GF-D8 (cell line): ENCODE data around the gene DLL1.

ENCODE experiments used
- DNase-seq: peaks from one replicate; lab custom pipeline; 2025; lab: John Stamatoyannopoulos, UW

Gene DLL1

DNA sequence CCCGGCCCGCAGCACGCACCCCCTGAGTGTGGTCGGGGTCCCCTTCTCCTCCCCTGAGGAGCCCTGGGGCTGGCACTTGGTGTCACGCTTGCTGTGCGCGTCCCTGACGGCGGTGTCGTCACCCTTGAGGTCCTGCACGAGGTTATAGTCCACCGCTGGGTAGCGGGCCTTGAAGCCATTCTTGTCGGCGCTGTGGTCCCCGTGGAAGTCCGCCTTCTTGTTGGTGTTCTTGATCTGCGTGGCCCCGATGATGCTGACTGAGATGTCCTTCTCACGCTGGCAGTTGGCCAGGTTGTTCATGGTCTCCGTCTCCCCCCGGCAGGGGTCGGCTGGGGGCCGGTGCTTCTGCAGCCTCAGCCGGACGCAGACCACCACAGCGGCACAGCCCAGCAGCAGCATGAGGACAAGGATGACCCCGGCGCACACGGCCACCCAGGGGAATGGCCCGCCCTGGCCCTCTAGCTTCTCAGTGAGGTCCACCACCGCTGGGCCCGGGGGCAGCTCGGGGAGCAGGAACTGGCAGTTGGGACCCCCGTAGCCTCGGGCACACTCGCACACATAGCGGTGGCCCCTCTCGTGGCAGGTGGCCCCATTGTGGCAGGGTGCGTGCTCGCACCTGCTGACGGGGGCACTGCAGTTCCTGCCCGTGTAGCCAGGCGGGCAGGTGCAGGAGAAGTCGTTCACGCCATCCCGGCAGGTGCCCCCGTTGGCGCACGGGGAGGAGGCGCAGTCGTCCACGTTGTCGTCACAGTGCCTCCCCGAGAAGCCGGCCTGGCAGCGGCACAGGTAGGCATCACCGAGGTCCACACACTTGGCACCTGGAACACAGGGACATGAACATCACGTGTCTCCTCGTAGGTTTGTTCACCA lies 7.4 kb downstream of the DLL1 start:
- DNase-seq: no peak

DNA sequence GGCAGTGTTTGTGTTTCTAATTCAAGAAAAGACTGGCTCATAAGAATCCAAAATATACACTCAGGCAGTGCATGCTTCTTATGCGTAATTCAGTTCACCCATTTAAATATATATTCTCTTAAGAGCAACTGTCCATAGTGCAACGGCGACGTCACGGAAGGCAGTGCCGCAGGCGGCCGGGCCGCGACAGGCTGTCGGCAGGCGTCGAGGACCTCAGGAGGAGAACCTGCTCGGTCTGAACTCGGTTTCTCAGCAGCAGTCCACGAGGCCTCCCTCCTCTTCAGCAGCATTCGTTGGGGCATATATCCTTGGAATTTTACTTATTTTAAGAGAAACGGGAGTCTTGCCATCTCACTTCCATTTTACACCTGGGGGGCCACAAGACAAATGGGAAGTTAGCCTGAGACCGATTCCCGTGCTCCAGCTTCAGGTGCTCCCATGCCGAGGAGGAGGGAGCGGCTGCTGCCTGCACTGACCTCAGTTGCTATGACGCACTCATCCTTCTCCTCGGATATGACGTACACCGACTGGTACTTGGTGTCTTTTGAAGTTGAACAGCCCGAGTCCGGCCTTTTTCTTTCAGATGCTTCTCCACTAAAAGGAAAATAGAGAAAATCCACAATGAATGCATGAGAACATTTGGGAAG lies 8.2 kb downstream of the DLL1 start:
- DNase-seq: no peak

DNA sequence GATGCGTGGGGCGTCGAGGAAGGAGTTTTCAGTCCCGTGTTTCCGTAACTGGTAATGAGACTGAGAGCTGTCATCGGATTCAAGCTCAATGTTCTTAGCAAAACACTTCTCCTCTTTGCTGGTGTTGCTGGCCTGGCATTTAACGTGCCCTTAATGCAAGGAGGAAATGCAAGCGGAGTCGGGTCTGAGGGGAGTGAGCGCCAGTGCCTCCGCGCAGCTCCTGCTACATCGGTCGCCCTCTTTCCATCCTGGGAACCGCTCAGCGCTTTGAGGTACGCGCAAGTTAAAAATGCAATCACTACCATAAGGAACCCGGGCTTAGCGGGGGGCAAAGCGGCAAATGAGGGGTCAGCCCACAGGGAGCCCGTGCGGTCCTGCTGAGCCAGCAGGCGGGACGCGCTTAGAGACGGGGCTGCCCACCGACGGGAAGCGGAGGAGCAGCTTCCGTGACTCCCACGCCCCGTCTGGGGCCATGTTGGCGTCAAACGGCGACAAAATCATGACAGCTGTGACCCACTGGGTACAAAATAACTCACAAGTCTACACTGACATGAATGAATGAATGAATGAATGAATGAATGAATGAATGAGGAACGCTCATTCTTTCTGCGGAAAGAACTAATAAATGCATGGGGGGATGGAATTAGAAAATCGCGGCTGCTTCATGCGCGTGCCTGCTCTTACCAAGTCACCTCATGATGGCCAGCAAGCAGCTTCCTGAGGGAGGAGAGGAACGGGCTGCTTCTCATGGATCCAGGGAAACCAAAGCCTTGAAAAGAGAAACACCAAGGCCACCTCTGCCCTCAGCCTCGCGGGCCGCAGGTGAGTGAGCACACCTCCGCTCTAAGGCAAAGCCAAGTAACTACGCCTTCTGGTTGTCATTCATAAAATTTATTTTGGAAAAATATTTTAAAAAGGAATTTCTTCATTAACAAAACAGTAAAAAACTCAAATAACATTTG lies 9.3 kb downstream of the DLL1 start:
- no peak for DNase-seq

DNA sequence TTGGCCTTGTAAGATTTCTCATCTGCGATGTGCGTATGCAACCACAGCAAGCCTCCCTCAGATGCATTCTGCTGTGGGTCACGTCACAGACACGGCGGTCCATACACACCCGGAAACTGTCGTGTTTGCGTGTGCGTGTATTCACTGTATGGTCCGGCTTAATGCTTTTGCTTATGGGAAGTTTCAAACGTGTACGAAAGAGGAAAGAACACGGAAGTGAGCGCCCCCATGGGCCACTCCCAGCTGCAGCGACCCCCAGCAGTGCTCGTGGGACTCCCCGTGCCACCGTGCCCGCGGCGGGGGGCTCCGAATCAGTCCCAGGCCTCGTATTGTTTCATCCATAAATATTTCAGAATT lies 10.2 kb downstream of the DLL1 start:
- no peak for DNase-seq

DNA sequence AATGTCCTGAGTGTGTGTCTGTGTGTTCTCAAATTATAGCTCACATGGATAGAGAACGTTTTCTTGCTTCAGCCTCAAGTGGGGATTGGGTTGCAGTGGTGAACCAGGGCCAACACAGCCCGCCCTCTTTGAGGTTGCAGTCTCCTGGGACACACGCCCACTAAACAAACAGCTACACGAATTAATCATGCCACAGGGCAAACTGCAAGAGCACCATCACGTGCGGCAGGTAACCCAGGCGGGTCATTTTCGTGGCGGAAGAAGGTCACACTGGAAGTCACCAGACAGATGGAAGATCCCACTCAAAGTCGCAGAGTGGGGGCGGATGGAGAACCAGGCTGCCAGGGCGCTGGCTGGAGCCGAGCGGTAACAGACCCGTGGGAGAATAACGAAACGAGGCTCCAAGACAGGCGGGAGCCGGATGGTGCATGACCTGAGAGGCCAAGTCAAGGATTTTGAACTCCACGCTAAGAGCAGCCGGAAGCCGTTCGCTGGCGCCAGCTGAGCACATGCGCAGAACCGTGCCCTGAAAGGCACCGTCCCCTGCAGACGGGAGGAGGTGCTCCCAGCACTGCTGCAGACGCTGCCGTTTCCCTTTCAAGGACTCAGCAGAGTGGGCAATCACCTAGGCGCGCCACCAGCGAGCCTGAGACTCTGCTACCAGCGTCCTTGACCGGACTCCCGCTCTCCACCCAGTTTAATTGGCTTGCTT lies 10.7 kb downstream of the DLL1 start:
- DNase-seq: no peak

DNA sequence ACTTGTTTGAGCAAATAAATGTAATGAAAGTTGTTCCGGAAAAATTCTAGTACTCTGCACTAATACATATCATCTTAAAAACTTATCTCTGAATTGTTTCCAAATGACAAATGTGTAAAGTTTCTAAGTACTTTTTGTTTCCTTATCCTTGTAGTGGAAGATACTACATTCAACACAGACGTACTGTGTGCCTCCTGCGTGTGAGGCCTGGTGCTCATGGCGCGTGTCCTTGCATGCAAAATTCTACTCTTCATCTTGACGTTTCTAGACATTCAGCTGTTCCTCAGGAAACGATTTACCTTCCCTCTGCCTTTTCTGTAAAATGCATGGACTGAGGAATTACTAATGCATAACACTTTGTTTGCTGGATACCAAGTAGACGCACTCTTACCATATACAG lies 11.5 kb downstream of the DLL1 start:
- DNase-seq: no peak

DNA sequence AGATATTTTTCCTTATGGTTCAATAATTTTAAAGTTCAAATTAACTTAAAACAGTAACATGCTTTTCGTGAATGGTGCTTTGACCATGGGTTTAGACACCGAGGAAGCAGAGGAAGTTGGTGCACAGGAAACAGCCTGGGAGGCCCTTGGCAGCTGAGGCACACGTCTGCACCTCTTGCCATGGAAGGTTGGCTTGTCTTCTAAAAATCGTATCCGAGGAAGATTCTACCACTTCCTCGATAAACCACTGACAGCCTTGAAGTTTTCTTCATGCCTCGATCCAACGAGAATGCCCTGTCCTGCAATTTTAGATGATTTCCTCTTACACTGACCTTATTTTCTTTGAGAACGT lies 12.2 kb downstream of the DLL1 start:
- DNase-seq: peak; percentile 51

DNA sequence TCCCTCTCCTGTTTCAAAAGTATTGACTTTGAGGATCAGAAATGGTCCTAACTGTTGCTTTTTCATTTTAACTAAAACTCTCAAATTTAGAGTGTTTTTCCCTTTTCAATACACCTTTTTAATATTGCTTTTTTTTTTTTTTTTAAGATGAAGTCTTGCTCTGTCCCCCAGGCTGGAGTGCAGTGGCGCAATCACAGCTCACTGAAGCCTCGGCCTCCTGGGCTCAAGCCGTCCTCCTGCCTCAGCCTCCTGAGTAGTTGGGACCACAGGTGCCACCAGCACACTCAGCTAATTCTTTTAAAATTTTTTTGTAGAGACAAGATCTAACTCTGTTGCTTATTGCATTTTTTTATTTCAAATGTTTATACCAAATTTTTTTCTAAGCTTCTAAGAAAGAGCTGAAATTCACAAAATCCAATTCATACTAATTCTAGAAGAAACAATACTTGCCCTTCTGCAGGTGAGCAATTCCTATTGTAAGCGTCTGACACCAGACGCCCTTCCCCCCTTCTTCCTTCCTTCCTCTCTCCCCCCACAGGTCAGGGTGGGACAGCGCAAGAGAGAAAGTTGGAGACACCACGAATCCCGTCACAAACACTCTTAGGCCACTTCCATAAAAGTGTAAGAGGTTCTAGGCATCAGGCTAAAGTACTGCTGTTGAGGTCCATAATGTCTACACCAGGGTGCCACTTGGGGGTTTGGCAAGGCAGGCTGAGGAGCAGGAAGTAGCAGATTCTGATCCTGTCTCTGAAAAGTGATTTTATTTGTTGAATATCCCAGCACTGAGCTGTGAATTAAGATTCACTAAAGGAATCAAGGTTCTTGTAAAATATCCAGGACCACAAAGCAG lies 12.8 kb downstream of the DLL1 start:
- no peak for DNase-seq

DNA sequence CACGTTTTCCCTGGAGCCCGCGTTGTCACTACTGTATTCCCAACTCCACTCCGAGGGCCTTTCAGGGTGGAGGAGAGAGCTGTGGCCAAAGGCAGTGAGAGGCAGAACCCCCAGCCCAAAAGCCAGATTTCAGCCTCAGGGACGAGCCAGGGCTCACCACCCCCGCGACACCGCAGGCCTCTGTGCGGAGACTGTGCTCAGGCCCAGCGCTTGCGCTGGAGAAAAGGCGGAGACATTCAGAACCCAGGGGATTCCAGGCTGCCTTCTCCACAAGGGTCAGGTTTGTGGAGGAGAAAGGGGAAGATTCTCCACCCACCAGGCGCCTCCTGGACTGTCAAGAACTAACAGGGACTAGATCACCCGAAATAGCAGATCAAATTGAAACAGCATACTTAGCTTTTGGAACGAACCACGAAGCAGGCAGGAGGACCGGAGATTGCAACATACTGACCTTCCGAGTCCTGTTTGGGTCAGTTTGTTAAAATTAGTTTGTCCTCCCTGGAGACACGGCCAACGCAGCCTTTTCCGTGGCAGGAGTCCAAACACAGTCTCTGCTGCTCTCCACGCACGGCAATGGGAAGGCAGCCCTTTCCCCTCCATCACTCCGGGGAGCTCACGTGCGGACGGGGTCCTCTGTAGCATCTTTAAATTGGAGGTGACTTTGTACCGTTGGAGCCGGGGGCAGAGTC lies 14.4 kb downstream of the DLL1 start:
- no peak for DNase-seq

DNA sequence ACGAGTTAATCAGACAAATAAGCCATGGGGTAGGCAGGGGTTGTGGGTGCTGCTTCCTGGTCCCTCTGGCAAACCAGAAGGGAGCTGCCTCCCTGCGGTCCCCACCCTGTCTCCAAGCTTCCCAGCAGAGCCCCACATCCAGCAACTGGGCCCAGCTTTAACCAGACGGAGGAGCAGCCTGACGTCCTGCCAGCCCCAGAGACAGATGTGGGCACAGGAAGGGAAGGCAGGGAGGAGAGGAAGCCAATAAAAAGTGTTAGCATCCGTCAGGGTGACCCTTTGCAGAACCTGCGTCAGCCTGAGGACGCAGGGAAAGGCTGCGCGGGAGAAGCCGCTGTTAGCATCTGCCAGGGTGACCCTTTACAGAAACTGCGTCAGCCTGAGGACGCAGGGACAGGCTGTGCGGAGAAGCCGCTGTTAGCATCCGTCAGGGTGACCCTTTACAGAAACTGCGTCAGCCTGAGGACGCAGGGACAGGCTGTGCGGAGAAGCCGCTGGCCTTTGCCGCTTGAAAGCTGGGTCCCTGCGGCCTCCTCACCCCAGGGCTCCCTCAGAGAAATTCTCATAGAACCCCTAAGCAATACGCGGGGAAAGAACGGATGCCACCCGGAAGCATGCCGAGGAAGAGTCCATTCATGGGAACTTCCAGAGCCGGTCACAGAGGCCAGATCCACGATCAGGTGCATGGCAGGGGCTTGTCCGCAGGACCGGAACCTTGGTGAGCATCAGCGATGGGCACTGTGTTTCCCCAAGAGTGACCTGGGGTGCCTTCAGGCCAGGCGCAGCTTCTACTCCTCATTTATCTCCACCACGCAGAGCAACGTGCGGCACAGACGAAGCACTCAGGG lies 15.9 kb downstream of the DLL1 start:
- DNase-seq: no peak

DNA sequence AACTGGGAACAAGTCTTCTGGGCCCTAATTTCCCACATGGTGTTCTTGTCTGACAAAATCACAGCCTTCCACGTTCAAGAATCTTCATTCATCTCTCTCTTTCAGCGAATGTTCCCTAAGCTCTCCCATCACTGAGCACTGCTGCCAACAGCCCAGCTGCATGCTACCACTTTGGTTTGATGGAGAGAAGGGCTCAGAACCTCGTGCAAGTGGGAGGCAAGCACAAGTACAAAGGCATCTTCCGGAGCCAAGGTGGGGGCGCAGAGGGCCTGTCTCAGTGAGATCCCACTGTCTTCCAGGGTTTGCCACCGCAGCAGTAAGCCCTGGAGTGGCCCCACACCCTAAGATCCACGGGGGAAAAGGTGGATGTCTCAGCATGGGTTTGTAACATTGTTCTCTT lies 17.2 kb downstream of the DLL1 start:
- no peak for DNase-seq

DNA sequence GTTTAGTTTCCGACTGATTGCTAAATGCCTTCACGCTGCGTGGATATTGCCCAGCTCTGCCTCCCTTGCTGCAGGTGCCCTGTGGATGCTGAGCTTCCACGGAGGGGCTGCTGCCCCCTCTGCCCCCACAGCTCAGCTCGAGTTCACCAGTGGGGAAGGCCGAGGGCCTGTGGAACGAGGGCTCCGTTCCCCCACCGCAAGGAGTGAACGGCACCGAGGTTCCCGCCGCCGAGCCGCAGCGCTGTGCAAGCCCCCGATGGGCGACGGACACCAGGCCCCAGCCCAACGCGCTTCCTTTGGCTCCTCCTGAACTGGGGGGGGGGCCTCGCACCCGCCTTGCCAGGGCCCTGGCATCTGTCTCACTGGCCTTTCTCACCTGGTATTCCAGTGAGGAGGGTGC lies 17.7 kb downstream of the DLL1 start:
- no peak for DNase-seq

DNA sequence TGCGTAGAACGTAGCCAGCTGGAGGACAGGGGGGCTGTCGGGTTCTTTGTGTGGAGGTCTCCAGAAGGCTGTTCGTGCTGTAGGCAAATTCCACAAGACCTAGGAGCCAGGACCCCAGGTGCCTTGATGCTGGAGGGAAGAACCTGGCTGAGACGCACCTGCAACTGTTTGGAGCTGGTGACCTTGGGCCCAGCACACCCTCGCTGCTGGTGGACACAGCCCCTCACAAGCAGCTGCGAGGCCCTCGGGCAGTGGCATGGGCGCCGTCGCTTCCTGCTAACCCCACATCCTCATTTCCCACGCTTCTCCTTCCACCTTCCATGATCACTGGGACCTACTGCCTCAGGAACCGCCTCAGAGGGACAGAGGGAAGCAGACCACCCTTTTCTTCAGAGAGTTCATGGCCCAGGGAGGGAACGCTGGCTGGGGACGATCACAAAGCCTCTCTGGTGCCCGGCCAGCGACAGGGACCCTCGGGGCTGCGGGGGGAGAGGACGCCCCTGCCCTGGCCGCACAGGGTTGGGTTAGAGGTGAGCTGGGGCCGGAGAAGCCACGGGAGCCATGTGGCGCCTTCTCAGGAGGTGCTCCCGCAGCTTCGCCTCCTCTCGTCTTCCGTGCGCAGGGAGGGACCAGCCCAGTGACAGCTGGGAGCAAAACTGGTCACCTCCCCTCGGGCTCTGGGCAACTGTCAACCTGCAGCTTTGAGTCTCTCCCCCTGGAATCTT lies 18.4 kb downstream of the DLL1 start:
- DNase-seq: no peak

DNA sequence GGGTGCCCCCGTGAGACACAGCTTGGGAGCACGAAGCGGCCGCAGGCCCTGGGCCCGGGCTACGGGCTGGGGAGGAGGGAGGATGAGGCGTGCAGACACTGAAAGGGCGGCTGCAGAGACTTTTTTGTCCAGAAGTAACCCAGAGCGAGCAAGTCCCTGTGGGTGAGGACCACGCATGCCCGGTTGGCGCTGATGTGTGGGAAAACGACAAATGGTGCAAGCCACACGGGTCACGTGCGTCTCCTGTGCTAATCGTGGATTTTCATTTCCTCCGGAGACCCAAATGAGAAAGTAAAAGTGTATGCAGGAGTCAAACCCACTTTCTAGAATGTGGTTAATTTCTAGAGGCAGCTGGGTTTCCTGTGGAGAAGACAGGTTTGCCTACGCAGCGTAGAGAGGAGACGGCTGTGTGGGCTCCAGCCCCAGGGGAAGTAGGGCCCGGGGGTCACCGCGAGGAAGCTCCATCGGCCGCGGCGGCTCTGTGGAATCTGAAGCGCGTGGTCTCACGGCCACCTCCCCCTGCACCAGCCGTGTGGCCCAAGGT lies 19.0 kb downstream of the DLL1 start:
- DNase-seq: no peak

DNA sequence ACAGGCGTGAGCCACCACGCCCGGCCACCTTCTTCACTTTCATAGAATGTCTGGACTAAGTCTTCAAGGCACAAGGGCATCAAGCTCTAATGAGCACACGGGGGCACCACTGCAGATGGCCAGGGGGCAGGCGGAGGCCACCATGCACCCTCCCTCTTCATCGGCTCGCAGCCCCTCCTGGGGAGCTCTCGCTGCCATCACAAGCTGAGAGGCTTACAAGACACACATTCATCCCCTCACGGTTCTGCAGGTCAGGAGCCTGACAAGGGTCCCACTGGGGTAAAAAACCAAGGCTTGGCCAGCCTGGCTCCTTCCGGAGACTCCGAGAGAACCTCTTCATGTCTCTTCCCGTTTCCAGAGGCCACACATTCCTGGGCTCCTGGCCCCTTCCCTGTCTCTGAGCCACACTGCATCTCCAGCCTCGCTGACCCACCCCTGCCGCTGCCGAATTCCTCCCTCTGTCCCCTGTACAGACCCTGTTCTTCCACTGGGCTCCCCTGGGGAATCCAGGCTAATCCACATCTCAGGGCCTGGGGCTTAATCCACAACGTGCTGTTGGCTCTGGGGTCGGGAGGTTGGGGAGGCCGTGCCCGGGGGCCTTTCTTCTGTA lies 19.8 kb downstream of the DLL1 start:
- no peak for DNase-seq

DNA sequence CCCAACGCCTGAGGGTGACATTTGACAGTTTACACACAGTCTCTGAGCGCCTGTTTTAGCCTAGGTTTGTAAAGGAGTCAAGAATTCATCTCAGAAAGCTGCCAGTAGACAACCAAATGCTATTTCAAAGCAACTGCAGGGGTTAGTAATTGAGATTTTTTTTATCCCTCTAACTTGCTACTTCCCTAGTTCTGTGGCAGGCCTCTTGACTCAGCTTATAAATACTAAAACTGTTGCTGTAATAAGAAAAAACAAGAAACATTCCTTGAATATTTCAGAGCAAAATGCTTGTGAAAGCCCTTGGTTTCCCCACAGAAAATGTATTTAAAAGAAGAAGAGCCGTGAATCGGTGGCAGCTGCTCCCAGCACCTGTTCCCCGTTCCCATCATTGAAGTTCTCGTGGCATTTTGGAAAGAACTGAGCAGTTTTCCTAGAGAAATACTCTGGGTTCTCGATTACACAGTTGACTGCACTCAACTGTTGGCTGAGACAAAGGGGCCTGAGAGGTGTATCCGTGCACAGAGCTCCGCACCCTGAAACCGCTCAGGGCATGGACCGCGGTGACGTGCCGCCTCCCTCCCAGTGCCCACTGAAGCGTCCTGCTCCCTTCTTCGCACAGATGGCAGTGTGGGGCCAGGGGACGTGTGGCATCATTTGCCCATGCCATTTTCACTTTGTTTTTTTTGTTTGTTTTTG lies 20.9 kb downstream of the DLL1 start:
- no peak for DNase-seq

DNA sequence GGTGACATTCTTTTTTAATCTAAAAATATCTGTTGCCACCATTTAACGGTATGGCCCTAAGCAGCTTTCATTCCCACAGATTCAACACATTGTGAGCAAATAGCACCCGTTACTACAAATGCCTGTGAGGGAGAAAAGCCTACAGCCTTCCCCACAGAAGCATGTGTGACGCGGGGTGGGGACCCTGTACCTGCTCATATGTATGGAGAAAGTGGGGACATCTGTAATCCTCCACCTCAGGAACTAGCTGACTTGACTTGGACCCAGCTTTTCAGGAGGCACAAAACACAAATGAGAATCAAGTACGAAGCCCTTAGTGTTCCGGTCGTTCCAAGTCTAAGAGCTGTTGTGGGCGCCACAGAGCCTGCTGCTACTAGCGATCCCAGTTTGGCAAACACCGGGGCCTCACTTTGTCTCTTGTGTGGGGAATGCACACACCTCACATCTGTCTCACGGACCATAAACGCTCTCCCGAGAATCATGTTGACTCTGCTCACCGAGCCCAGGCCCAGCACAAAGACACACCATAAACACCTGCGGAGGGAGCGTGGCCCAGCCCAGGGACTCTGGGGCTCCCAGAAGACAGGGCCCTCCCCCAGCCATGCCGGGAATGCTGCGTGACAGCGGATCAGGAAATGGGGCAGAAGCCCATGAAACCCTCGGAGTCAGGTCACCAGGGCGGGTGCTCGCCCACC lies 21.6 kb downstream of the DLL1 start:
- DNase-seq: no peak
